Measurements from ENCODE around the gene NYNRIN.

The NYNRIN gene

GRCh38 chr14:24416932-24417619, 18.3 kb downstream of the NYNRIN start:
- no peak for DNase-seq

GRCh38 chr14:24417832-24418491, 19.2 kb downstream of the NYNRIN start:
- no peak for DNase-seq

GRCh38 chr14:24418492-24418873, 19.7 kb downstream of the NYNRIN start:
- no peak for DNase-seq

- DNase-seq = no peak
Observed at GRCh38 chr14:24422261-24422660, 23.5 kb downstream of the NYNRIN start.

GRCh38 chr14:24422694-24423601, 24.1 kb downstream of the NYNRIN start:
- no peak for DNase-seq

GRCh38 chr14:24425704-24426103, 26.9 kb downstream of the NYNRIN start:
- peak; percentile 43 for DNase-seq

GRCh38 chr14:24426150-24426911, 27.5 kb downstream of the NYNRIN start:
- DNase-seq = no peak

GRCh38 chr14:24426912-24427536, 28.2 kb downstream of the NYNRIN start:
- no peak for DNase-seq

GRCh38 chr14:24427537-24428508, 29.0 kb downstream of the NYNRIN start:
- DNase-seq = no peak

- no peak for DNase-seq
Observed at GRCh38 chr14:24428628-24429394, 30.0 kb downstream of the NYNRIN start.

GRCh38 chr14:24429395-24430142, 30.8 kb downstream of the NYNRIN start, which contains the start of the genes CBLN3 and KHNYN:
Gene CBLN3, minus strand, starts transcription at chr14:24429668. Its CDS starts 614 bp downstream, at chr14:24429054.
Gene KHNYN, plus strand, starts transcription at chr14:24429954. Its CDS starts 777 bp downstream, at chr14:24430731.
- peak; percentile 93 for DNase-seq

- DNase-seq = peak; percentile 44
Observed at GRCh38 chr14:24430143-24430681, 31.4 kb downstream of the NYNRIN start.

- no peak for DNase-seq
Observed at GRCh38 chr14:24430682-24431568, 32.1 kb downstream of the NYNRIN start.

- peak; percentile 82 for DNase-seq
Observed at GRCh38 chr14:24431569-24432258, 32.9 kb downstream of the NYNRIN start.

- no peak for DNase-seq
Observed at GRCh38 chr14:24432259-24433131, 33.7 kb downstream of the NYNRIN start.

- no peak for DNase-seq
Observed at GRCh38 chr14:24434036-24434435, 35.2 kb downstream of the NYNRIN start.

Measured in amniotic stem cell (primary cell).